ENCODE results near the gene IL15RA.

Gene IL15RA

GRCh38 chr10:5904227-5904626 is 73.1 kb downstream of the IL15RA start:
- no peaks in the 10 kb centered on the region for H3K9me3 ChIP-seq (ENCODE audit: control insufficient read depth in 5 of 5, low read length in 5 of 5)
- peaks cover 0 to 4% (median 0%) of the 10 kb centered on the region in 5 donors for H3K4me1 ChIP-seq (ENCODE audit: control insufficient read depth in 5 of 5, insufficient read depth in 5 of 5, low read length in 5 of 5)
- no peak overlapping the region for H3K9ac ChIP-seq (ENCODE audit: low read length in 5 of 5)
- H3K36me3 ChIP-seq (ENCODE audit: control insufficient read depth in 5 of 5, insufficient read depth in 5 of 5, low read length in 5 of 5), result peaks cover 8 to 20% (median 17%) of the 10 kb centered on the region in 5 donors
- H3K27ac ChIP-seq (ENCODE audit: low read depth, low read length), result no peak overlapping the region
- no peaks in the 10 kb centered on the region for H3K27me3 ChIP-seq (ENCODE audit: control insufficient read depth in 5 of 5, insufficient read depth in 4 of 5, low read length in 5 of 5)
- H3K4me3 ChIP-seq (ENCODE audit: low read depth in 1 of 5, low read length in 5 of 5), result no peak overlapping the region

DNA sequence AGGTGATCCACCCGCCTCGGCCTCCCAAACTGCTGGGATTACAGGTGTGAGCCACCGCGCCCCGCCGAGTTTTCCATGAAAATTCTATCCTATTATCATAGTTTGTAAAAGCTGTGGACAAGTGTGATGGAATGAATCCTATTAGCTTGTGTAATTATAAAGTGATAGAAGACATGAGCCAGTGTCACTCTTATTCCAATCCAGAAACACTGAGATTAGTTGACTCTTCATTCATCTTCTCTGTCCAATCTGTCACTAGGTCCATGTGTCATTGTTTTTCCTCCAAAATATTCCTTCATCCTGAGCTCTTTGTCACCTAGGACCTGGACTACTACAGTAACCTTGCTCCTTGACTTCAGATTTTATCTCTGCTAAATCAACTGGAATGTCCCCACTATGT is 73.8 kb downstream of the IL15RA start:
- H3K36me3 ChIP-seq (ENCODE audit: control insufficient read depth in 5 of 5, insufficient read depth in 5 of 5, low read length in 5 of 5), result peaks cover 7 to 15% (median 11%) of the 10 kb centered on the region in 5 donors
- no peak overlapping the region for H3K27ac ChIP-seq (ENCODE audit: low read depth, low read length)
- H3K27me3 ChIP-seq (ENCODE audit: control insufficient read depth in 5 of 5, insufficient read depth in 4 of 5, low read length in 5 of 5), result no peaks in the 10 kb centered on the region
- H3K4me3 ChIP-seq (ENCODE audit: low read depth in 1 of 5, low read length in 5 of 5), result no peak overlapping the region
- H3K9ac ChIP-seq (ENCODE audit: low read length in 5 of 5), result no peak overlapping the region
- H3K9me3 ChIP-seq (ENCODE audit: control insufficient read depth in 5 of 5, low read length in 5 of 5), result no peaks in the 10 kb centered on the region
- H3K4me1 ChIP-seq (ENCODE audit: control insufficient read depth in 5 of 5, insufficient read depth in 5 of 5, low read length in 5 of 5), result peaks cover 0 to 4% (median 0%) of the 10 kb centered on the region in 5 donors

GRCh38 chr10:5902511-5903274 is 74.7 kb downstream of the IL15RA start:
- Histone ChIP-seq H3K36me3 (ENCODE audit: control insufficient read depth in 5 of 5, insufficient read depth in 5 of 5, low read length in 5 of 5) (peaks cover under 1 to 15% (median 11%) of the 10 kb centered on the region in 5 donors), H3K27ac (ENCODE audit: low read depth, low read length) (no peak overlapping the region), H3K4me1 (ENCODE audit: control insufficient read depth in 5 of 5, insufficient read depth in 5 of 5, low read length in 5 of 5) (peaks cover 0 to 4% (median 0%) of the 10 kb centered on the region in 5 donors), H3K27me3 (ENCODE audit: control insufficient read depth in 5 of 5, insufficient read depth in 4 of 5, low read length in 5 of 5) (no peaks in the 10 kb centered on the region), H3K9ac (ENCODE audit: low read length in 5 of 5) (no peak overlapping the region), H3K4me3 (ENCODE audit: low read depth in 1 of 5, low read length in 5 of 5) (no peak overlapping the region), H3K9me3 (ENCODE audit: control insufficient read depth in 5 of 5, low read length in 5 of 5) (peaks cover 0 to 7% (median 5%) of the 10 kb centered on the region in 5 donors)

Data from subcutaneous abdominal adipose tissue (tissue), 5 donors.